Vagina (tissue), 2 donors: ENCODE results near the gene AP3D1. TPM values are rescaled to one million over a fixed set of nuclear protein-coding genes. Genes with fewer than 3 reads are reported as not detected.
A peak's percentile ranks its signal among the peaks of the same experiment; 100 is the strongest.

Experiments
- DNase-seq, 2 donors: peaks; one replicate each; pipeline ENCODE4 v3.0.0-alpha.2; 2017; ENCODE audit errors: extremely low spot score in 2 of 2
- H3K27ac ChIP-seq: fragments of 200-600 bp; sonication (generic); one replicate; pipeline ENCODE4 v1.5.1; 2019
- H3K27me3 ChIP-seq: fragments of 200-600 bp; sonication (generic); one replicate; pipeline ENCODE4 v1.5.1; 2019
- H3K36me3 ChIP-seq, 2 donors: fragments of 200-600 bp; sonication (generic); one replicate each; pipeline ENCODE4 v1.5.1; 2017 to 2019
- H3K4me1 ChIP-seq: fragments of 200-600 bp; sonication (generic); one replicate; pipeline ENCODE4 v1.5.1; 2019
- H3K4me3 ChIP-seq, 2 donors: fragments of 200-600 bp; sonication (generic); 1 replicate in 1 of 2; 2 replicates in 1 of 2; pipeline ENCODE4 v1.5.1; 2016 to 2019
- H3K9me3 ChIP-seq: fragments of 200-600 bp; sonication (generic); one replicate; pipeline ENCODE4 v1.5.1; 2019
- POLR2A ChIP-seq, 2 donors: fragments of 450-650 bp; IDR thresholded peaks; one replicate each; pipeline ENCODE4 v1.6.1; 2017; ENCODE audit warnings: antibody characterized with exemption in 2 of 2, mild to moderate bottlenecking in 2 of 2, moderate library complexity in 2 of 2
- POLR2AphosphoS5 ChIP-seq, 2 donors: sonication (generic); formaldehyde crosslinking; IDR thresholded peaks; one replicate each; pipeline ENCODE4 v1.9.0; 2017; ENCODE audit warnings: antibody characterized with exemption in 2 of 2, mild to moderate bottlenecking in 2 of 2, low read depth in 1 of 2; ENCODE audit not compliant: insufficient read depth in 1 of 2
- intact Hi-C: fragments of 100-400 bp; cut with DNase I; formaldehyde crosslinking; loops from one replicate; pipeline ENCODE4 v1.15.1; 2023
- total RNA-seq: library from RNA; depleted of rRNA; stranded (reverse); fragments of >200 nt; gene quantifications from one replicate; pipeline ENCODE4 v1.2.3, GENCODE V29; 2016
- TF ChIP-seq, protein P1 (sequence below), 3 experiments: fragments of 450-650 bp in 2 of 3; fragments of 200-600 bp in 1 of 3; sonication (generic) in 1 of 3; IDR thresholded peaks; one replicate each; pipeline ENCODE4 v1.5.1; 2017 to 2019; ENCODE audit warnings: antibody characterized with exemption in 3 of 3, mild to moderate bottlenecking in 2 of 3, moderate library complexity in 2 of 3

The AP3D1 gene
- total RNA-seq, 1 donor from 2014 or later = 62.9 TPM

- H3K27ac ChIP-seq = no peak overlapping the region
- no peak overlapping the region for H3K4me3 ChIP-seq
- intact Hi-C loops = no loop called here
- no peaks in the 10 kb centered on the region for H3K9me3 ChIP-seq
- H3K4me1 ChIP-seq = peaks cover 34% of the 10 kb centered on the region
- no peak for TF ChIP-seq POLR2A (IDR thresholded peaks at IDR 0.05)
- no peak for TF ChIP-seq POLR2AphosphoS5 (IDR thresholded peaks at IDR 0.05; ENCODE audit: insufficient read depth in 1 of 2, low read depth in 1 of 2)
- TF ChIP-seq, protein P1, sequence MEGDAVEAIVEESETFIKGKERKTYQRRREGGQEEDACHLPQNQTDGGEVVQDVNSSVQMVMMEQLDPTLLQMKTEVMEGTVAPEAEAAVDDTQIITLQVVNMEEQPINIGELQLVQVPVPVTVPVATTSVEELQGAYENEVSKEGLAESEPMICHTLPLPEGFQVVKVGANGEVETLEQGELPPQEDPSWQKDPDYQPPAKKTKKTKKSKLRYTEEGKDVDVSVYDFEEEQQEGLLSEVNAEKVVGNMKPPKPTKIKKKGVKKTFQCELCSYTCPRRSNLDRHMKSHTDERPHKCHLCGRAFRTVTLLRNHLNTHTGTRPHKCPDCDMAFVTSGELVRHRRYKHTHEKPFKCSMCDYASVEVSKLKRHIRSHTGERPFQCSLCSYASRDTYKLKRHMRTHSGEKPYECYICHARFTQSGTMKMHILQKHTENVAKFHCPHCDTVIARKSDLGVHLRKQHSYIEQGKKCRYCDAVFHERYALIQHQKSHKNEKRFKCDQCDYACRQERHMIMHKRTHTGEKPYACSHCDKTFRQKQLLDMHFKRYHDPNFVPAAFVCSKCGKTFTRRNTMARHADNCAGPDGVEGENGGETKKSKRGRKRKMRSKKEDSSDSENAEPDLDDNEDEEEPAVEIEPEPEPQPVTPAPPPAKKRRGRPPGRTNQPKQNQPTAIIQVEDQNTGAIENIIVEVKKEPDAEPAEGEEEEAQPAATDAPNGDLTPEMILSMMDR (IDR thresholded peaks at IDR 0.05) = no peak
- H3K36me3 ChIP-seq = no peaks in the 10 kb centered on the region
- DNase-seq = peak in 1 of 2 donors; percentile 77
- no peaks in the 10 kb centered on the region for H3K27me3 ChIP-seq
Observed at GRCh38 chr19:2144190-2144589, 7.2 kb downstream of the AP3D1 start.

- TF ChIP-seq POLR2A (IDR thresholded peaks at IDR 0.05) = no peak
- H3K4me1 ChIP-seq = peaks cover 23% of the 10 kb centered on the region
- H3K4me3 ChIP-seq = no peak overlapping the region
- H3K9me3 ChIP-seq = no peaks in the 10 kb centered on the region
- H3K36me3 ChIP-seq = peaks cover 0 to 14% of the 10 kb centered on the region in 2 donors
- no peak for DNase-seq
- no peaks in the 10 kb centered on the region for H3K27me3 ChIP-seq
- intact Hi-C loops = no loop called here
- no peak overlapping the region for H3K27ac ChIP-seq
Observed at GRCh38 chr19:2142173-2142829, 9.1 kb downstream of the AP3D1 start.

DNA sequence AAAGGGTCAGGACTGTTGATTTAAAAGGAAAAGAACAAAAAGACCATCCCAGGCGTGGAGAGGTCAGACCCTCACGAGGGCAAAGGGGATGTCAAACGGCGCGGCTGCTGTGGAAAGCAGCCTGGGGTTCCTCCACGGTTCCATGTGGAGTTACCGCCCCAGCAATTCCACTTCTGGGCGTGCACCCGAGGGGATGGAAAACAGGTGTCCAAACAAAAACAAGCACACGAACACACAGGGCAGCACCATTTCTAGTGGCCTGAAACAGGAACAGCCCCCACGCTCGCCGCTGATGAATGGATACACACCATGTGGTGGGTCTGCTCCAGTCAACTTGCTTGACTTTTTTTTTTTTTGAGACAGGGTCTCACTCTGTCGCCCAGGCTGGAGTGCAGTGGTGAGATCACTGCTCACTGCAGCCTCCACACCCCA, 11.2 kb downstream of the AP3D1 start:
- H3K4me1 ChIP-seq = peaks cover 9% of the 10 kb centered on the region
- no peak overlapping the region for H3K27ac ChIP-seq
- TF ChIP-seq, protein P1 (IDR thresholded peaks at IDR 0.05) = no peak
- no peak for TF ChIP-seq POLR2A (IDR thresholded peaks at IDR 0.05)
- no peak for TF ChIP-seq POLR2AphosphoS5 (IDR thresholded peaks at IDR 0.05; ENCODE audit: insufficient read depth in 1 of 2, low read depth in 1 of 2)
- no peak overlapping the region for H3K4me3 ChIP-seq
- DNase-seq = no peak
- no peaks in the 10 kb centered on the region for H3K27me3 ChIP-seq
- no peaks in the 10 kb centered on the region for H3K9me3 ChIP-seq
- intact Hi-C loops = no loop called here
- H3K36me3 ChIP-seq = peaks cover 0 to 34% of the 10 kb centered on the region in 2 donors

DNA sequence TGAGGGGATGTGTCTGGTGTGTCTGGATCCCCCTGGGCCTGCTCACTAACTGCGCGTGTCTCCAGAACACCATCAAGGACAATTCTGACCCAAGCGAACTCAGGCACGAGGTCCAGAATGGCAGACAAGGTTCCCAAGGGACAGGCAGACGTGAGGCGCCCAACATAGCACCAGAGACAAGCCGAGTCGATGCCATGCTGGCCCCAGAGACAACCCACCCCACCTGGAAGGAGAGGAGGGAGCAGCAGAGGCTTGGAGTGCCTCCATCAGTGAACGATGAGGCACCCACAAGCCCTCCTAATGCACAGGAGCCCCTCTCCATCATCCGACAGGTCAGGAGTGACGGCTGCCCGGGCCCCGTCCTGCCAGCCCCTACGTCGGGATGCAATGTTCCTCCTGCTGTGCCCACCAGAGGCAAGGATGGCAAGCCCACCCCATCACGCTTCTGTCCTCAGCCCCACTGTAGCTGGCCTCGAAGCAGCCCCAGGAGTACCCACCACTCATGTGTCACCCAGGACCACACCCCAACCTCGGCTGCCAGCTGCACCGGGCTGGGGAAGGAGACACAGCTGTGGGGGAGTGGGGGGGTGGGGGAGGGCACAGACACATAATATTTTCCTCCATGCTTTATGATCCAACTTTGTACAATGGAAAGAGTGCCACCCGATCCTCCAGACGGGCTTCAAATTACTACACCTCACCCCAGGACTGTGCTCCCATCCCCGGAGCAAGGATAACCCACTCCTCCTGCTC, 11.8 kb downstream of the AP3D1 start:
- no peaks in the 10 kb centered on the region for H3K9me3 ChIP-seq
- peaks cover 5% of the 10 kb centered on the region for H3K4me1 ChIP-seq
- no peak for DNase-seq
- H3K36me3 ChIP-seq = peaks cover 0 to 38% of the 10 kb centered on the region in 2 donors
- H3K27me3 ChIP-seq = no peaks in the 10 kb centered on the region
- H3K27ac ChIP-seq = no peak overlapping the region
- no peak overlapping the region for H3K4me3 ChIP-seq
- intact Hi-C loops = no loop called here
- TF ChIP-seq POLR2A (IDR thresholded peaks at IDR 0.05) = no peak
- TF ChIP-seq, protein P1 (IDR thresholded peaks at IDR 0.05) = no peak
- no peak for TF ChIP-seq POLR2AphosphoS5 (IDR thresholded peaks at IDR 0.05; ENCODE audit: insufficient read depth in 1 of 2, low read depth in 1 of 2)

GRCh38 chr19:2138061-2138728, 13.2 kb downstream of the AP3D1 start:
- intact Hi-C loops = no loop called here
- H3K27me3 ChIP-seq = no peaks in the 10 kb centered on the region
- no peak overlapping the region for H3K27ac ChIP-seq
- H3K36me3 ChIP-seq = peaks cover 0 to 45% of the 10 kb centered on the region in 2 donors
- TF ChIP-seq, protein P1 (IDR thresholded peaks at IDR 0.05) = no peak
- H3K4me1 ChIP-seq = no peaks in the 10 kb centered on the region
- H3K4me3 ChIP-seq = no peak overlapping the region
- H3K9me3 ChIP-seq = no peaks in the 10 kb centered on the region
- DNase-seq = peak in 1 of 2 donors; percentile 90
